ENCODE measurements around the gene SPRY4. TPM values are rescaled to one million over a fixed set of nuclear protein-coding genes. Genes with fewer than 3 reads are reported as not detected.
"Not testable (repeated sequence)": the region's sequence is repeated elsewhere in the genome, so short reads cannot be mapped to it uniquely, and the experiment has no call there.

SPRY4 gene
- total and polyA plus RNA-seq, 8 donors = 1.5 to 6.3 (median 2.9) TPM

- no peak for FAIRE-seq
- Histone ChIP-seq H3K36me3 (no peaks in the 10 kb centered on the region), H3K4me1 (no peaks in the 10 kb centered on the region), H3K4me3 (no peak overlapping the region), H3K9me3 (no peaks in the 10 kb centered on the region), H3K27me3 (no peaks in the 10 kb centered on the region), H3K27ac (no peak overlapping the region)
- 91 to 92% methylated on average over 1 of the region's 1 CpG for WGBS, 2 donors
- intact Hi-C loops (cut with DNase I) = no loop called here
- ATAC-seq = no peak
- DNase-seq = no peak
- no peak for TF ChIP-seq CTCF (IDR thresholded peaks at IDR 0.05)
Measured at GRCh38 chr5:142278627-142279026, 46.2 kb downstream of the SPRY4 start.

GRCh38 chr5:142277796-142278195 is 47.0 kb downstream of the SPRY4 start:
- Histone ChIP-seq H3K36me3 (no peaks in the 10 kb centered on the region), H3K4me3 (no peak overlapping the region), H3K9me3 (no peaks in the 10 kb centered on the region), H3K4me1 (no peaks in the 10 kb centered on the region), H3K27me3 (no peaks in the 10 kb centered on the region), H3K27ac (no peak overlapping the region)
- ATAC-seq = no peak
- FAIRE-seq = no peak
- no peak for DNase-seq
- WGBS, 2 donors = 23 to 40% methylated on average over 3 of the region's 3 CpGs
- TF ChIP-seq CTCF (IDR thresholded peaks at IDR 0.05) = no peak
- intact Hi-C loops (cut with DNase I) = no loop called here

- 70 to 78% methylated on average over 6 of the region's 6 CpGs for WGBS, 2 donors
- intact Hi-C loops (cut with DNase I) = no loop called here
- FAIRE-seq = no peak
Measured at GRCh38 chr5:142276517-142276916, 48.3 kb downstream of the SPRY4 start.

GRCh38 chr5:142275496-142275895 is 49.3 kb downstream of the SPRY4 start:
- H3K4me1 ChIP-seq = no peaks in the 10 kb centered on the region
- H3K4me3 ChIP-seq = no peak overlapping the region
- DNase-seq = no peak
- no peaks in the 10 kb centered on the region for H3K36me3 ChIP-seq
- intact Hi-C loops (cut with DNase I) = no loop called here
- H3K27ac ChIP-seq = no peak overlapping the region
- no peak for TF ChIP-seq CTCF (IDR thresholded peaks at IDR 0.05)
- peak in 1 of 4 donors; percentile 41 for ATAC-seq
- WGBS, 2 donors = 30 to 62% methylated on average over 3 of the region's 3 CpGs
- no peak for FAIRE-seq
- no peaks in the 10 kb centered on the region for H3K9me3 ChIP-seq
- no peaks in the 10 kb centered on the region for H3K27me3 ChIP-seq

More at GRCh38 chr5:142276517-142276916, 48.3 kb downstream of the SPRY4 start:
- ATAC-seq (no peak), DNase-seq (no peak)
- no peak for TF ChIP-seq CTCF (IDR thresholded peaks at IDR 0.05)
- no peaks in the 10 kb centered on the region for H3K36me3 ChIP-seq
- H3K4me3 ChIP-seq = no peak overlapping the region
- H3K9me3 ChIP-seq = no peaks in the 10 kb centered on the region
- no peak overlapping the region for H3K27ac ChIP-seq
- H3K27me3 ChIP-seq = no peaks in the 10 kb centered on the region
- no peaks in the 10 kb centered on the region for H3K4me1 ChIP-seq

GRCh38 chr5:142272596-142272995 is 52.2 kb downstream of the SPRY4 start:
- H3K27me3 ChIP-seq; H3K4me3 ChIP-seq; DNase-seq; FAIRE-seq; intact Hi-C loops (cut with DNase I); H3K4me1 ChIP-seq; H3K9me3 ChIP-seq; ATAC-seq; H3K27ac ChIP-seq; H3K36me3 ChIP-seq: not testable (repeated sequence)
- WGBS, 2 donors = 52 to 69% methylated on average over 5 of the region's 5 CpGs

GRCh38 chr5:142264084-142264483 is 60.7 kb downstream of the SPRY4 start:
- ATAC-seq; intact Hi-C loops (cut with DNase I); FAIRE-seq: not testable (repeated sequence)

More at GRCh38 chr5:142264084-142264483, 60.7 kb downstream of the SPRY4 start:
- H3K4me1 ChIP-seq, H3K9me3 ChIP-seq, H3K36me3 ChIP-seq, H3K27ac ChIP-seq, H3K27me3 ChIP-seq, H3K4me3 ChIP-seq, DNase-seq: not testable (repeated sequence)
- 91 to 92% methylated on average over 4 of the region's 4 CpGs for WGBS, 2 donors
